ENCODE data around the gene IMMP2L.

DNA sequence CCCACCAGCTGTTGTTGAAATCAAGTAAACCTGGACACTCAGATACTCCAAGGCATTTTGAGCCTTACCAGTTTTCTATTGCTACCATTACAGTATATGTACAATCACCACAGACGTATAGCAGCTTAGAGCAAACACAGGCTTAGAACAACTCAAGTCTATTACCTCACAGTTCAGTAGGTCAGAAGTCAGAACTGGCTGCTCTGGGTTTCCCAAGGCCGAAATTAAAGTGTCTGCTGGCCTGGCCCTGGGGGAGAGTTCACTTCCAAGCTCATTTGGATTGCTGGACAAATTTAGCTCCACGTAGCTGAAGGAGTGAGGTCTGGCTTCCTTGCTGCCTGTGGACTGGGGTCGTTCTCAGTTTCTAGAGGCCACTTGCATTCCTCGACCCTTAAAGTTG lies 731.5 kb downstream of the IMMP2L start:
- TF ChIP-seq CBX2 (IDR thresholded peaks at IDR 0.05; ENCODE audit: borderline replicate concordance, low read depth) (no peak), SREBF2 (IDR thresholded peaks at IDR 0.05) (no peak), RFX5 (IDR thresholded peaks at IDR 0.05) (no peak), POLR2A (IDR thresholded peaks at IDR 0.05; ENCODE audit: low read length) (no peak), BHLHE40 (IDR thresholded peaks at IDR 0.05; ENCODE audit: low read depth, low read length) (no peak), NR3C1 (IDR thresholded peaks at IDR 0.05) (no peak)
- TF ChIP-seq, protein P1, sequence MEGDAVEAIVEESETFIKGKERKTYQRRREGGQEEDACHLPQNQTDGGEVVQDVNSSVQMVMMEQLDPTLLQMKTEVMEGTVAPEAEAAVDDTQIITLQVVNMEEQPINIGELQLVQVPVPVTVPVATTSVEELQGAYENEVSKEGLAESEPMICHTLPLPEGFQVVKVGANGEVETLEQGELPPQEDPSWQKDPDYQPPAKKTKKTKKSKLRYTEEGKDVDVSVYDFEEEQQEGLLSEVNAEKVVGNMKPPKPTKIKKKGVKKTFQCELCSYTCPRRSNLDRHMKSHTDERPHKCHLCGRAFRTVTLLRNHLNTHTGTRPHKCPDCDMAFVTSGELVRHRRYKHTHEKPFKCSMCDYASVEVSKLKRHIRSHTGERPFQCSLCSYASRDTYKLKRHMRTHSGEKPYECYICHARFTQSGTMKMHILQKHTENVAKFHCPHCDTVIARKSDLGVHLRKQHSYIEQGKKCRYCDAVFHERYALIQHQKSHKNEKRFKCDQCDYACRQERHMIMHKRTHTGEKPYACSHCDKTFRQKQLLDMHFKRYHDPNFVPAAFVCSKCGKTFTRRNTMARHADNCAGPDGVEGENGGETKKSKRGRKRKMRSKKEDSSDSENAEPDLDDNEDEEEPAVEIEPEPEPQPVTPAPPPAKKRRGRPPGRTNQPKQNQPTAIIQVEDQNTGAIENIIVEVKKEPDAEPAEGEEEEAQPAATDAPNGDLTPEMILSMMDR (IDR thresholded peaks at IDR 0.05) = no peak
- TF ChIP-seq, protein P2, sequence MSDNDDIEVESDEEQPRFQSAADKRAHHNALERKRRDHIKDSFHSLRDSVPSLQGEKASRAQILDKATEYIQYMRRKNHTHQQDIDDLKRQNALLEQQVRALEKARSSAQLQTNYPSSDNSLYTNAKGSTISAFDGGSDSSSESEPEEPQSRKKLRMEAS (IDR thresholded peaks at IDR 0.05) = no peak
- TF ChIP-seq, protein P3, sequence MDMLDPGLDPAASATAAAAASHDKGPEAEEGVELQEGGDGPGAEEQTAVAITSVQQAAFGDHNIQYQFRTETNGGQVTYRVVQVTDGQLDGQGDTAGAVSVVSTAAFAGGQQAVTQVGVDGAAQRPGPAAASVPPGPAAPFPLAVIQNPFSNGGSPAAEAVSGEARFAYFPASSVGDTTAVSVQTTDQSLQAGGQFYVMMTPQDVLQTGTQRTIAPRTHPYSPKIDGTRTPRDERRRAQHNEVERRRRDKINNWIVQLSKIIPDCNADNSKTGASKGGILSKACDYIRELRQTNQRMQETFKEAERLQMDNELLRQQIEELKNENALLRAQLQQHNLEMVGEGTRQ (IDR thresholded peaks at IDR 0.05) = no peak
- TF ChIP-seq, protein P4, sequence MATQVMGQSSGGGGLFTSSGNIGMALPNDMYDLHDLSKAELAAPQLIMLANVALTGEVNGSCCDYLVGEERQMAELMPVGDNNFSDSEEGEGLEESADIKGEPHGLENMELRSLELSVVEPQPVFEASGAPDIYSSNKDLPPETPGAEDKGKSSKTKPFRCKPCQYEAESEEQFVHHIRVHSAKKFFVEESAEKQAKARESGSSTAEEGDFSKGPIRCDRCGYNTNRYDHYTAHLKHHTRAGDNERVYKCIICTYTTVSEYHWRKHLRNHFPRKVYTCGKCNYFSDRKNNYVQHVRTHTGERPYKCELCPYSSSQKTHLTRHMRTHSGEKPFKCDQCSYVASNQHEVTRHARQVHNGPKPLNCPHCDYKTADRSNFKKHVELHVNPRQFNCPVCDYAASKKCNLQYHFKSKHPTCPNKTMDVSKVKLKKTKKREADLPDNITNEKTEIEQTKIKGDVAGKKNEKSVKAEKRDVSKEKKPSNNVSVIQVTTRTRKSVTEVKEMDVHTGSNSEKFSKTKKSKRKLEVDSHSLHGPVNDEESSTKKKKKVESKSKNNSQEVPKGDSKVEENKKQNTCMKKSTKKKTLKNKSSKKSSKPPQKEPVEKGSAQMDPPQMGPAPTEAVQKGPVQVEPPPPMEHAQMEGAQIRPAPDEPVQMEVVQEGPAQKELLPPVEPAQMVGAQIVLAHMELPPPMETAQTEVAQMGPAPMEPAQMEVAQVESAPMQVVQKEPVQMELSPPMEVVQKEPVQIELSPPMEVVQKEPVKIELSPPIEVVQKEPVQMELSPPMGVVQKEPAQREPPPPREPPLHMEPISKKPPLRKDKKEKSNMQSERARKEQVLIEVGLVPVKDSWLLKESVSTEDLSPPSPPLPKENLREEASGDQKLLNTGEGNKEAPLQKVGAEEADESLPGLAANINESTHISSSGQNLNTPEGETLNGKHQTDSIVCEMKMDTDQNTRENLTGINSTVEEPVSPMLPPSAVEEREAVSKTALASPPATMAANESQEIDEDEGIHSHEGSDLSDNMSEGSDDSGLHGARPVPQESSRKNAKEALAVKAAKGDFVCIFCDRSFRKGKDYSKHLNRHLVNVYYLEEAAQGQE (IDR thresholded peaks at IDR 0.05) = no peak
- TF ChIP-seq, protein P5, sequence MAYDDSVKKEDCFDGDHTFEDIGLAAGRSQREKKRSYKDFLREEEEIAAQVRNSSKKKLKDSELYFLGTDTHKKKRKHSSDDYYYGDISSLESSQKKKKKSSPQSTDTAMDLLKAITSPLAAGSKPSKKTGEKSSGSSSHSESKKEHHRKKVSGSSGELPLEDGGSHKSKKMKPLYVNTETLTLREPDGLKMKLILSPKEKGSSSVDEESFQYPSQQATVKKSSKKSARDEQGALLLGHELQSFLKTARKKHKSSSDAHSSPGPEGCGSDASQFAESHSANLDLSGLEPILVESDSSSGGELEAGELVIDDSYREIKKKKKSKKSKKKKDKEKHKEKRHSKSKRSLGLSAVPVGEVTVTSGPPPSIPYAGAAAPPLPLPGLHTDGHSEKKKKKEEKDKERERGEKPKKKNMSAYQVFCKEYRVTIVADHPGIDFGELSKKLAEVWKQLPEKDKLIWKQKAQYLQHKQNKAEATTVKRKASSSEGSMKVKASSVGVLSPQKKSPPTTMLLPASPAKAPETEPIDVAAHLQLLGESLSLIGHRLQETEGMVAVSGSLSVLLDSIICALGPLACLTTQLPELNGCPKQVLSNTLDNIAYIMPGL (CRISPR knock-in tag; IDR thresholded peaks at IDR 0.05; ENCODE audit: borderline replicate concordance) = no peak

Measured in A549 (cell line).